ENCODE results near the gene WDR27.

DNA sequence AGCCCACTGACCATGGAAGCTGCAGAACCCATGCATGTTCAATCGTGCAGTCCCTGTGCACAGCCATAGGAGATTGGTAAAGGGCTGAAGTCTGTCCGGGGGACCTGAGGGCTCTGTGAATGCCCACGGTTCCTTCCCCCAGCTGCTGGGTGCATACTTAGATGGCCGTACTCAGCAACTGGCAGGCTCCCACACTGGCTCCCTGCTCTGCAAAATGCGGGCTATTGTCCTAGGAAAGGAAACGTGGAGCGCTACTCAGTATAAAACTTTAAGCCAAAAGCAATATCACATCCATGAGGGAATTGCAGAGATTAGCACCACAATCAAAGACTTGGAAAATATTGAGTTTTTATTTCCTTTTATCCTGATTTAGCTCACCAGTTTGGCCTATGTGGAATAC, 202.0 kb downstream of the WDR27 start:
- TF ChIP-seq POLR2A (IDR thresholded peaks at IDR 0.05; ENCODE audit: low read length) = no peak
- no peak for TF ChIP-seq CHD4 (IDR thresholded peaks at IDR 0.05; ENCODE audit: borderline replicate concordance)
- no peak for TF ChIP-seq JUN (IDR thresholded peaks at IDR 0.05)
- TF ChIP-seq, protein P1, sequence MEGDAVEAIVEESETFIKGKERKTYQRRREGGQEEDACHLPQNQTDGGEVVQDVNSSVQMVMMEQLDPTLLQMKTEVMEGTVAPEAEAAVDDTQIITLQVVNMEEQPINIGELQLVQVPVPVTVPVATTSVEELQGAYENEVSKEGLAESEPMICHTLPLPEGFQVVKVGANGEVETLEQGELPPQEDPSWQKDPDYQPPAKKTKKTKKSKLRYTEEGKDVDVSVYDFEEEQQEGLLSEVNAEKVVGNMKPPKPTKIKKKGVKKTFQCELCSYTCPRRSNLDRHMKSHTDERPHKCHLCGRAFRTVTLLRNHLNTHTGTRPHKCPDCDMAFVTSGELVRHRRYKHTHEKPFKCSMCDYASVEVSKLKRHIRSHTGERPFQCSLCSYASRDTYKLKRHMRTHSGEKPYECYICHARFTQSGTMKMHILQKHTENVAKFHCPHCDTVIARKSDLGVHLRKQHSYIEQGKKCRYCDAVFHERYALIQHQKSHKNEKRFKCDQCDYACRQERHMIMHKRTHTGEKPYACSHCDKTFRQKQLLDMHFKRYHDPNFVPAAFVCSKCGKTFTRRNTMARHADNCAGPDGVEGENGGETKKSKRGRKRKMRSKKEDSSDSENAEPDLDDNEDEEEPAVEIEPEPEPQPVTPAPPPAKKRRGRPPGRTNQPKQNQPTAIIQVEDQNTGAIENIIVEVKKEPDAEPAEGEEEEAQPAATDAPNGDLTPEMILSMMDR (IDR thresholded peaks at IDR 0.05) = no peak
- TF ChIP-seq RAD21 (conservative IDR thresholded peaks at IDR 0.05 in 1 of 2, IDR thresholded peaks at IDR 0.05 in 1 of 2) = no peak
- TF ChIP-seq EHMT2 (IDR thresholded peaks at IDR 0.05; ENCODE audit: low read depth) = no peak
- no peak for TF ChIP-seq EP300 (IDR thresholded peaks at IDR 0.05)
